Cardiac fibroblast (primary cell): ENCODE measurements around the gene GULP1.
A peak's percentile ranks its signal among the peaks of the same experiment; 100 is the strongest.

Experiments used
- DNase-seq, 2 donors: peaks; one replicate each; pipeline versions ENCODE4 v3.0.0 to v3.0.0-alpha.2; 2010; ENCODE audit warnings: low read depth in 2 of 2
- H3K4me3 ChIP-seq, 2 donors: replicated peaks in 1 of 2; 1 replicate in 1 of 2; 2 replicates in 1 of 2; pipeline ENCODE4 v1.5.1; 2011; ENCODE audit warnings: low read depth in 2 of 2, low read length in 2 of 2, mild to moderate bottlenecking in 2 of 2, moderate library complexity in 1 of 2
- CTCF ChIP-seq: IDR thresholded peaks from one replicate; pipeline ENCODE4 v1.5.1; 2011; ENCODE audit warnings: low read depth, mild to moderate bottlenecking, low read length, inconsistent platforms

Gene GULP1

GRCh38 chr2:188481474-188481873, 189.8 kb downstream of the GULP1 start:
- TF ChIP-seq CTCF = no peak

GRCh38 chr2:188485496-188485895, 193.8 kb downstream of the GULP1 start:
- no peak overlapping the region for H3K4me3 ChIP-seq
- no peak for TF ChIP-seq CTCF
- DNase-seq = peak in 1 of 2 donors; percentile 41

More at GRCh38 chr2:188481474-188481873, 189.8 kb downstream of the GULP1 start:
- DNase-seq = no peak
- no peak overlapping the region for H3K4me3 ChIP-seq

GRCh38 chr2:188492751-188493150, 201.1 kb downstream of the GULP1 start:
- H3K4me3 ChIP-seq = no peak overlapping the region
- no peak for DNase-seq
- TF ChIP-seq CTCF = no peak

GRCh38 chr2:188494906-188495305, 203.2 kb downstream of the GULP1 start:
- DNase-seq = no peak
- no peak for TF ChIP-seq CTCF
- no peak overlapping the region for H3K4me3 ChIP-seq

- no peak for TF ChIP-seq CTCF
- H3K4me3 ChIP-seq = no peak overlapping the region
- peak; percentile 54 to 75 for DNase-seq
Measured at GRCh38 chr2:188495969-188496431, 204.3 kb downstream of the GULP1 start.

GRCh38 chr2:188497726-188498125, 206.1 kb downstream of the GULP1 start:
- H3K4me3 ChIP-seq = no peak overlapping the region
- TF ChIP-seq CTCF = no peak
- peak in 1 of 2 donors; percentile 38 for DNase-seq

GRCh38 chr2:188503975-188504374, 212.3 kb downstream of the GULP1 start:
- DNase-seq = no peak
- no peak for TF ChIP-seq CTCF
- no peak overlapping the region for H3K4me3 ChIP-seq
